HepG2 (cell line): ENCODE results near the gene TIRAP. TPM values are rescaled to one million over a fixed set of nuclear protein-coding genes. Genes with fewer than 3 reads are reported as not detected.

ENCODE experiments used
- ATAC-seq: fragments of 200-7000 bp; cut with Tn5 transposase; 3 replicates; pipeline ENCODE4 v1.9.1; 2020; ENCODE audit warnings: mild to moderate bottlenecking, moderate library complexity
- BruUV-seq: library from RNA; stranded (reverse); fragments of 400-500 nt; replicated peaks from 2 replicates; lab custom pipeline; 2021; lab: Mats Ljungman, UMichigan
- CTCF ChIA-PET: fragments of 300-600 bp; formaldehyde crosslinking; extraction: SDS; loops from one replicate; lab custom pipeline; 2021; ENCODE audit warnings: low total read pairs, inconsistent platforms, low intra/inter-chr PET ratio; lab: Yijun Ruan, JAX
- POLR2A ChIA-PET: fragments of 350-600 bp; sonication (Branson Sonifier 250); formaldehyde crosslinking; loops from one replicate; lab custom pipeline; 2020; ENCODE audit warnings: antibody characterized with exemption, inconsistent platforms; lab: Yijun Ruan, JAX
- DNase-seq: peaks from one replicate; pipeline ENCODE4 v3.0.0-alpha.2; 2015; ENCODE audit warnings: low spot score
- FAIRE-seq: peaks from 3 replicates; lab custom pipeline; 2011; peaks lifted over from hg19 to GRCh38; lab: Jason Lieb, UNC
- H2AFZ ChIP-seq: one replicate; pipeline ENCODE4 v1.6.1; 2011; ENCODE audit warnings: low read length, inconsistent platforms
- H3K27ac ChIP-seq: fragments of 300-600 bp; 3 replicates; pipeline ENCODE4 v1.8.0; 2011; ENCODE audit warnings: mixed run types, mild to moderate bottlenecking, mixed read lengths, low read length, inconsistent platforms; ENCODE audit not compliant: insufficient read depth; ENCODE audit errors: extremely low read length
- H3K27me3 ChIP-seq, 2 experiments: fragments of 200-600 bp in 1 of 2; 2 replicates in 1 of 2; 3 replicates in 1 of 2; pipeline versions ENCODE4 v1.6.0 to v1.8.0; 2011; ENCODE audit warnings: low read length in 2 of 2, mild to moderate bottlenecking in 2 of 2, moderate library complexity in 2 of 2, inconsistent platforms in 1 of 2; ENCODE audit not compliant: insufficient read depth in 2 of 2, control insufficient read depth in 1 of 2
- H3K36me3 ChIP-seq, 2 experiments: fragments of 200-600 bp in 1 of 2; replicated peaks in 1 of 2; 2 replicates in 1 of 2; 3 replicates in 1 of 2; pipeline versions ENCODE4 v1.5.1 to v1.8.0; 2011; ENCODE audit warnings: low read length in 2 of 2, inconsistent platforms in 1 of 2; ENCODE audit not compliant: insufficient read depth in 2 of 2, control insufficient read depth in 1 of 2
- H3K4me1 ChIP-seq: 2 replicates; pipeline ENCODE4 v1.5.1; 2012; ENCODE audit warnings: low read length, inconsistent platforms; ENCODE audit not compliant: insufficient read depth
- H3K4me2 ChIP-seq: 2 replicates; pipeline ENCODE4 v1.6.0; 2011; ENCODE audit warnings: low read depth, low read length, inconsistent platforms
- H3K4me3 ChIP-seq, 3 experiments: fragments of 200-600 bp in 1 of 3; sonication (generic), shearing (Covaris generic) in 1 of 3; replicated peaks in 1 of 3; 2 replicates each; pipeline ENCODE4 v1.5.1; 2011 to 2016; ENCODE audit warnings: low read length in 3 of 3, inconsistent platforms in 2 of 3, low read depth in 2 of 3, mild to moderate bottlenecking in 2 of 3, control low read depth in 1 of 3, mixed read lengths in 1 of 3; ENCODE audit not compliant: insufficient read depth in 1 of 3
- H3K79me2 ChIP-seq: one replicate; pipeline ENCODE4 v1.6.1; 2011; ENCODE audit warnings: low read length, inconsistent platforms; ENCODE audit not compliant: insufficient read depth
- H3K9ac ChIP-seq: 2 replicates; pipeline ENCODE4 v1.6.0; 2011; ENCODE audit warnings: mild to moderate bottlenecking, low read depth, low read length, inconsistent platforms; ENCODE audit not compliant: insufficient read depth
- H3K9me3 ChIP-seq: 2 replicates; pipeline ENCODE4 v1.5.1; 2012; ENCODE audit warnings: mild to moderate bottlenecking, low read length
- H4K20me1 ChIP-seq: 2 replicates; pipeline ENCODE4 v1.6.0; 2011; ENCODE audit warnings: inconsistent platforms, mild to moderate bottlenecking, low read length, moderate library complexity; ENCODE audit not compliant: insufficient read depth
- FOXP1 ChIP-seq, 2 experiments: fragments of 450-650 bp in 1 of 2; IDR thresholded peaks; 2 replicates each; pipeline ENCODE4 v1.6.1; 2017 to 2018; ENCODE audit warnings: antibody characterized with exemption in 1 of 2
- HCFC1 ChIP-seq: fragments of 150-350 bp; IDR thresholded peaks from 2 replicates; pipeline ENCODE4 v1.6.1; 2014; ENCODE audit warnings: low read depth, low read length
- IRF2 ChIP-seq: IDR thresholded peaks from 2 replicates; pipeline ENCODE4 v1.6.1; 2018; ENCODE audit warnings: missing genetic modification reagents, missing compliant biosample characterization
- KLF15 ChIP-seq: sonication (generic); formaldehyde crosslinking; IDR thresholded peaks from 2 replicates; pipeline ENCODE4 v1.8.1; 2023; ENCODE audit warnings: borderline replicate concordance, mild to moderate bottlenecking, inconsistent platforms, missing genetic modification reagents, mixed read lengths
- MAF1 ChIP-seq: sonication (generic); formaldehyde crosslinking; IDR thresholded peaks from 2 replicates; pipeline ENCODE4 v1.5.0; 2020; ENCODE audit warnings: missing genetic modification reagents, borderline replicate concordance
- POLR2AphosphoS2 ChIP-seq: IDR thresholded peaks from 2 replicates; pipeline ENCODE4 v1.6.1; 2011; ENCODE audit warnings: low read depth, low read length, improper control_type of control experiment
- SPEN ChIP-seq: sonication (generic); formaldehyde crosslinking; IDR thresholded peaks from 2 replicates; pipeline ENCODE4 v1.5.1; 2020; ENCODE audit warnings: low read depth, mild to moderate bottlenecking, missing genetic modification reagents
- TCF12 ChIP-seq, 2 experiments: fragments of 450-650 bp in 1 of 2; sonication (generic) in 1 of 2; formaldehyde crosslinking in 1 of 2; IDR thresholded peaks; 2 replicates each; pipeline versions ENCODE4 v1.6.1 to v1.8.0; 2017 to 2022; ENCODE audit warnings: antibody characterized with exemption in 1 of 2, mild to moderate bottlenecking in 1 of 2, missing genetic modification reagents in 1 of 2, moderate library complexity in 1 of 2
- ZBTB38 ChIP-seq: sonication (generic); formaldehyde crosslinking; IDR thresholded peaks from 2 replicates; pipeline ENCODE4 v1.5.1; 2020; ENCODE audit warnings: mild to moderate bottlenecking, missing genetic modification reagents
- ZNF251 ChIP-seq: sonication (generic); formaldehyde crosslinking; IDR thresholded peaks from 2 replicates; pipeline ENCODE4 v1.9.0; 2021; ENCODE audit warnings: mild to moderate bottlenecking, missing genetic modification reagents
- ZNF556 ChIP-seq: sonication (generic); formaldehyde crosslinking; IDR thresholded peaks from 2 replicates; pipeline ENCODE4 v1.4.0; 2020; ENCODE audit warnings: mild to moderate bottlenecking, missing genetic modification reagents, borderline replicate concordance
- ZNF747 ChIP-seq: sonication (generic); formaldehyde crosslinking; IDR thresholded peaks from 2 replicates; pipeline ENCODE4 v1.8.1; 2023; ENCODE audit warnings: missing genetic modification reagents, mild to moderate bottlenecking, borderline replicate concordance
- WGBS: methylation state at CpG from one replicate; pipeline ENCODE4 v1.1.6; 2017; ENCODE audit warnings: low lambda C conversion rate; 5-methylcytosine and 5-hydroxymethylcytosine counted together
- in situ Hi-C: cut with HindIII; loops from 2 replicates; pipeline ENCODE4 v1.10.0; 2017; ENCODE audit warnings: low pct_unique_long_range_greater_than_20kb; ENCODE audit not compliant: extremely low pct_ligation_motif_present
- intact Hi-C: fragments of 100-400 bp; cut with micrococcal nuclease; formaldehyde crosslinking; loops from one replicate; pipeline ENCODE4 v1.10.0; 2022; ENCODE audit not compliant: unreplicated experiment
- polyA plus RNA-seq, 8 experiments: library from polyadenylated mRNA; depleted of rRNA in 3 of 8; stranded (reverse) in 7 of 8; unstranded in 1 of 8; fragments of >200 nt; fragmentation: Illumina TruSeq in 4 of 8; extraction: Trizol in 4 of 8; gene quantifications; 2 replicates each; pipeline versions ENCODE4 v1.2.1 to v1.2.3, GENCODE V29; 2011 to 2016; ENCODE audit warnings: low read depth in 4 of 8, missing spikeins in 1 of 8, mixed read lengths in 1 of 8; ENCODE audit not compliant: insufficient read depth in 1 of 8
- total RNA-seq, 5 experiments: library from RNA; depleted of rRNA; stranded (reverse); fragments of >200 nt; fragmentation: Illumina TruSeq; extraction: Trizol; gene quantifications; 2 replicates each; pipeline ENCODE4 v1.2.3, GENCODE V29; 2016; ENCODE audit warnings: low read depth in 1 of 5
- TF ChIP-seq, protein P1 (sequence below), 2 experiments: fragments of 450-650 bp in 1 of 2; sonication (generic) in 1 of 2; formaldehyde crosslinking in 1 of 2; IDR thresholded peaks; 2 replicates each; pipeline versions ENCODE4 v1.6.1 to v1.8.0; 2016 to 2022; ENCODE audit warnings: antibody characterized with exemption in 1 of 2, mild to moderate bottlenecking in 1 of 2, missing genetic modification reagents in 1 of 2
- TF ChIP-seq, protein P2 (sequence below): sonication (generic); formaldehyde crosslinking; IDR thresholded peaks from 2 replicates; pipeline ENCODE4 v1.4.0; 2020; ENCODE audit warnings: missing genetic modification reagents
- TF ChIP-seq, protein P3 (sequence below): sonication (generic); formaldehyde crosslinking; IDR thresholded peaks from 2 replicates; pipeline ENCODE4 v1.8.1; 2023; ENCODE audit warnings: mild to moderate bottlenecking, missing genetic modification reagents, borderline replicate concordance

The TIRAP gene
- total and polyA plus RNA-seq, 2 of the 13 experiments (the other 11 are each of a cell fraction or from before 2014, with no cell fraction given), result 5.4 to 5.7 TPM

DNA sequence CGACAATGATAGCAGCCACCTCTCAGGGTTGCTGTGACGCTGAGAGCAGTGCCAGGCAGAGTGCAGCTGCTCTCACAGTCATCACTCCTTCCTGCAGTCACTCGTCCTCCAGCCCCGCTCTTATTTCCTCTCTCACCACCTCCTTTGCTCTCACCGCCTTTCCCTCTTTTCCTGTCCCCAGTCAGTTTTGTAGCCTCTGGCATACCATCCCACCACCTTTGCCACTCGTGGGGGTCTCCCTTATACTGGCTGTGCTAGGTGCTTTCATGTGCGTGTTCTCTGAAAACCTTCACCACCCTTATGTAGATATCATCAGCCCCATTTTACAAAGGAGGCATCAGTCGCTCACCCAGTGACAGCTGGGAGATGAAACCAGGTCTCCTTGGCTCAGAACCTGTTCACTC, 53.2 kb downstream of the TIRAP start:
- ChIA-PET POLR2A (interaction anchor here (1.8 kb wide), 1 partner anchor 19 kb away, joined by 8 read pairs; the partner anchor contains the start of gene ST3GAL4), CTCF (no interaction called here)
- no peak overlapping the region for H3K27ac ChIP-seq
- peaks cover 10 to 31% of the 10 kb centered on the region in 2 experiments; a peak in 4 of 5 replicates for H3K36me3 ChIP-seq
- no peak overlapping the region for H2AFZ ChIP-seq
- no peaks in the 10 kb centered on the region for H3K9me3 ChIP-seq
- intact Hi-C loops, result no loop called here
- H3K4me1 ChIP-seq, result peaks cover 29% of the 10 kb centered on the region
- no peak overlapping the region for H3K9ac ChIP-seq
- DNase-seq, result no peak
- WGBS, result 96% methylated on average over 8 of the region's 8 CpGs
- no TSS peak for BruUV-seq
- H4K20me1 ChIP-seq, result no peaks in the 10 kb centered on the region
- no peak for ATAC-seq
- no peak overlapping the region for H3K4me3 ChIP-seq
- no peak for FAIRE-seq
- H3K4me2 ChIP-seq, result no peak overlapping the region
- in situ Hi-C loops, result no loop called here
- H3K27me3 ChIP-seq, result no peaks in the 10 kb centered on the region
- no peaks in the 10 kb centered on the region for H3K79me2 ChIP-seq
- TF ChIP-seq ZNF747 (CRISPR knock-in tag), result no peak
- no peak for TF ChIP-seq ZBTB38 (CRISPR knock-in tag)
- no peak for TF ChIP-seq FOXP1 (IDR thresholded peaks at IDR 0.05)
- TF ChIP-seq FOXP1 (CRISPR knock-in tag; IDR thresholded peaks at IDR 0.05), result no peak
- no peak for TF ChIP-seq TCF12 (IDR thresholded peaks at IDR 0.05)
- no peak for TF ChIP-seq TCF12 (CRISPR knock-in tag; IDR thresholded peaks at IDR 0.05)
- TF ChIP-seq HCFC1, result no peak
- TF ChIP-seq IRF2 (CRISPR knock-in tag), result no peak
- TF ChIP-seq ZNF556 (CRISPR knock-in tag), result no peak
- TF ChIP-seq, protein P1, sequence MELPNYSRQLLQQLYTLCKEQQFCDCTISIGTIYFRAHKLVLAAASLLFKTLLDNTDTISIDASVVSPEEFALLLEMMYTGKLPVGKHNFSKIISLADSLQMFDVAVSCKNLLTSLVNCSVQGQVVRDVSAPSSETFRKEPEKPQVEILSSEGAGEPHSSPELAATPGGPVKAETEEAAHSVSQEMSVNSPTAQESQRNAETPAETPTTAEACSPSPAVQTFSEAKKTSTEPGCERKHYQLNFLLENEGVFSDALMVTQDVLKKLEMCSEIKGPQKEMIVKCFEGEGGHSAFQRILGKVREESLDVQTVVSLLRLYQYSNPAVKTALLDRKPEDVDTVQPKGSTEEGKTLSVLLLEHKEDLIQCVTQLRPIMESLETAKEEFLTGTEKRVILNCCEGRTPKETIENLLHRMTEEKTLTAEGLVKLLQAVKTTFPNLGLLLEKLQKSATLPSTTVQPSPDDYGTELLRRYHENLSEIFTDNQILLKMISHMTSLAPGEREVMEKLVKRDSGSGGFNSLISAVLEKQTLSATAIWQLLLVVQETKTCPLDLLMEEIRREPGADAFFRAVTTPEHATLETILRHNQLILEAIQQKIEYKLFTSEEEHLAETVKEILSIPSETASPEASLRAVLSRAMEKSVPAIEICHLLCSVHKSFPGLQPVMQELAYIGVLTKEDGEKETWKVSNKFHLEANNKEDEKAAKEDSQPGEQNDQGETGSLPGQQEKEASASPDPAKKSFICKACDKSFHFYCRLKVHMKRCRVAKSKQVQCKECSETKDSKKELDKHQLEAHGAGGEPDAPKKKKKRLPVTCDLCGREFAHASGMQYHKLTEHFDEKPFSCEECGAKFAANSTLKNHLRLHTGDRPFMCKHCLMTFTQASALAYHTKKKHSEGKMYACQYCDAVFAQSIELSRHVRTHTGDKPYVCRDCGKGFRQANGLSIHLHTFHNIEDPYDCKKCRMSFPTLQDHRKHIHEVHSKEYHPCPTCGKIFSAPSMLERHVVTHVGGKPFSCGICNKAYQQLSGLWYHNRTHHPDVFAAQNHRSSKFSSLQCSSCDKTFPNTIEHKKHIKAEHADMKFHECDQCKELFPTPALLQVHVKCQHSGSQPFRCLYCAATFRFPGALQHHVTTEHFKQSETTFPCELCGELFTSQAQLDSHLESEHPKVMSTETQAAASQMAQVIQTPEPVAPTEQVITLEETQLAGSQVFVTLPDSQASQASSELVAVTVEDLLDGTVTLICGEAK (IDR thresholded peaks at IDR 0.05), result no peak
- TF ChIP-seq, protein P1 (CRISPR knock-in tag; IDR thresholded peaks at IDR 0.05), result no peak
- TF ChIP-seq, protein P2, sequence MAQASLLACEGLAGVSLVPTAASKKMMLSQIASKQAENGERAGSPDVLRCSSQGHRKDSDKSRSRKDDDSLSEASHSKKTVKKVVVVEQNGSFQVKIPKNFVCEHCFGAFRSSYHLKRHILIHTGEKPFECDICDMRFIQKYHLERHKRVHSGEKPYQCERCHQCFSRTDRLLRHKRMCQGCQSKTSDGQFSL, result no peak
- no peak for TF ChIP-seq SPEN (CRISPR knock-in tag)
- TF ChIP-seq POLR2AphosphoS2, result no peak
- TF ChIP-seq, protein P3, sequence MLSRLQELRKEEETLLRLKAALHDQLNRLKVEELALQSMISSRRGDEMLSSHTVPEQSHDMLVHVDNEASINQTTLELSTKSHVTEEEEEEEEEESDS, result no peak
- no peak for TF ChIP-seq MAF1 (CRISPR knock-in tag)
- no peak for TF ChIP-seq ZNF251
- TF ChIP-seq KLF15 (CRISPR knock-in tag), result no peak
